Small intestine (tissue), 4 donors: Measurements from ENCODE around the gene CHKB. TPM values are rescaled to one million over a fixed set of nuclear protein-coding genes. Genes with fewer than 3 reads are reported as not detected.

Experiments
- polyA plus RNA-seq, 4 donors: library from polyadenylated mRNA; stranded (reverse) in 3 of 4; unstranded in 1 of 4; fragments of 200-250 nt in 3 of 4; fragments of 120-200 nt in 1 of 4; gene quantifications; one replicate each; pipeline versions ENCODE4 v1.2.1 to v1.2.3, GENCODE V29; 2013
- donor health status: healthy with polysubstance abuse.
- donor health status: Bipolar disorder and iron deficiency.
- donor health status: healthy.

The CHKB gene
- polyA plus RNA-seq, 4 donors, result 61.2 to 371 (median 223) TPM

Other genes starting within 250 kb of the CHKB start
- gene PPP6R2, start 239.5 kb downstream of the CHKB start, polyA plus RNA-seq, result 10 to 100 TPM; 28.6 to 41.2 (median 38.8) TPM
- 10 to 100 TPM; 27.3 to 43.7 (median 35.4) TPM for gene SBF1, start 107.8 kb downstream of the CHKB start, polyA plus RNA-seq
- gene ADM2, start 101.3 kb downstream of the CHKB start, polyA plus RNA-seq, result 10 to 100 TPM in 2 of 4 donors, 1 to 10 TPM in 2; 2.2 to 14.7 (median 8.7) TPM
- gene MIOX, start 96.0 kb downstream of the CHKB start, polyA plus RNA-seq, result under 1 TPM in 2 of 4 donors, not detected in 2; 0.28 to 0.44 TPM
- gene LMF2, start 75.1 kb downstream of the CHKB start, polyA plus RNA-seq, result 10 to 100 TPM; 37.8 to 52.8 (median 46.9) TPM
- 10 to 100 TPM; 29.3 to 45.9 (median 39.8) TPM for gene NCAPH2, start 74.6 kb downstream of the CHKB start, polyA plus RNA-seq
- 1 to 10 TPM in 3 of 4 donors, under 1 TPM in 1; 0.92 to 2.7 (median 2.3) TPM for gene SCO2, start 57.3 kb downstream of the CHKB start, polyA plus RNA-seq
- 100 to 1,000 TPM in 1 of 4 donors, 10 to 100 TPM in 3; 10.7 to 172 (median 90.0) TPM for gene TYMP, start 52.8 kb downstream of the CHKB start, polyA plus RNA-seq
- gene KLHDC7B, start 37.0 kb downstream of the CHKB start, polyA plus RNA-seq, result under 1 TPM in 2 of 4 donors, not detected in 2; 0.10 to 0.28 TPM
- under 1 TPM in 1 of 4 donors, not detected in 3; 0.33 TPM for gene SYCE3, start 19.9 kb downstream of the CHKB start, polyA plus RNA-seq
- 100 to 1,000 TPM in 1 of 4 donors, 10 to 100 TPM in 3; 14.6 to 115 (median 42.4) TPM for gene CPT1B, start 4.4 kb downstream of the CHKB start, polyA plus RNA-seq
- gene MAPK8IP2, start 17.9 kb upstream of the CHKB start, polyA plus RNA-seq, result 1 to 10 TPM in 2 of 4 donors, under 1 TPM in 2; 0.22 to 3.5 (median 0.82) TPM
- gene ARSA, start 45.3 kb upstream of the CHKB start, polyA plus RNA-seq, result 10 to 100 TPM; 28.2 to 85.9 (median 71.3) TPM
- gene SHANK3, start 90.0 kb upstream of the CHKB start, polyA plus RNA-seq, result 10 to 100 TPM in 2 of 4 donors, under 1 TPM in 2; 0.27 to 19.6 (median 5.2) TPM
- gene ACR, start 155.4 kb upstream of the CHKB start, polyA plus RNA-seq, result 1 to 10 TPM in 1 of 4 donors, under 1 TPM in 1, not detected in 2; 0.25 to 1.1 TPM
- 10 to 100 TPM in 3 of 4 donors, 1 to 10 TPM in 1; 7.6 to 31.3 (median 12.7) TPM for gene RABL2B, start 200.8 kb upstream of the CHKB start, polyA plus RNA-seq